ENCODE data around the gene UBE2M.

UBE2M gene

GRCh38 chr19:58513694-58514563 lies 44.5 kb downstream of the UBE2M start:
- H3K79me2 ChIP-seq (ENCODE audit: low read length): peaks cover 44% of the 10 kb centered on the region
- peak overlapping the region; percentile 96 for H3K4me2 ChIP-seq (ENCODE audit: low read length)
- peaks cover 19% of the 10 kb centered on the region for H3K36me3 ChIP-seq (replicated peaks; ENCODE audit: low read depth, low read length)
- H3K4me3 ChIP-seq (ENCODE audit: low read length): peak overlapping the region; percentile 90
- H3K4me1 ChIP-seq (ENCODE audit: low read length): peaks cover 19% of the 10 kb centered on the region
- H2AFZ ChIP-seq (ENCODE audit: low read depth, low read length): peak overlapping the region; percentile 85
- H3K9me3 ChIP-seq (ENCODE audit: insufficient read depth, low read length): no peaks in the 10 kb centered on the region
- no peaks in the 10 kb centered on the region for H4K20me1 ChIP-seq (ENCODE audit: insufficient read depth, low read length)
- no peaks in the 10 kb centered on the region for H3K27me3 ChIP-seq (ENCODE audit: low read depth, low read length)
- peak overlapping the region; percentile 67 for H3K27ac ChIP-seq (ENCODE audit: low read length)
- TF ChIP-seq, protein P1, sequence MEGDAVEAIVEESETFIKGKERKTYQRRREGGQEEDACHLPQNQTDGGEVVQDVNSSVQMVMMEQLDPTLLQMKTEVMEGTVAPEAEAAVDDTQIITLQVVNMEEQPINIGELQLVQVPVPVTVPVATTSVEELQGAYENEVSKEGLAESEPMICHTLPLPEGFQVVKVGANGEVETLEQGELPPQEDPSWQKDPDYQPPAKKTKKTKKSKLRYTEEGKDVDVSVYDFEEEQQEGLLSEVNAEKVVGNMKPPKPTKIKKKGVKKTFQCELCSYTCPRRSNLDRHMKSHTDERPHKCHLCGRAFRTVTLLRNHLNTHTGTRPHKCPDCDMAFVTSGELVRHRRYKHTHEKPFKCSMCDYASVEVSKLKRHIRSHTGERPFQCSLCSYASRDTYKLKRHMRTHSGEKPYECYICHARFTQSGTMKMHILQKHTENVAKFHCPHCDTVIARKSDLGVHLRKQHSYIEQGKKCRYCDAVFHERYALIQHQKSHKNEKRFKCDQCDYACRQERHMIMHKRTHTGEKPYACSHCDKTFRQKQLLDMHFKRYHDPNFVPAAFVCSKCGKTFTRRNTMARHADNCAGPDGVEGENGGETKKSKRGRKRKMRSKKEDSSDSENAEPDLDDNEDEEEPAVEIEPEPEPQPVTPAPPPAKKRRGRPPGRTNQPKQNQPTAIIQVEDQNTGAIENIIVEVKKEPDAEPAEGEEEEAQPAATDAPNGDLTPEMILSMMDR (IDR thresholded peaks at IDR 0.05; ENCODE audit: low read depth, low read length): peak; percentile 96
- TF ChIP-seq EZH2phosphoT487 (IDR thresholded peaks at IDR 0.05; ENCODE audit: low read depth): no peak
- H3K9ac ChIP-seq (ENCODE audit: low read length): peak overlapping the region; percentile 94

GRCh38 chr19:58513213-58513693 lies 45.2 kb downstream of the UBE2M start:
- peaks cover 15% of the 10 kb centered on the region for H3K4me1 ChIP-seq (ENCODE audit: low read length)
- peaks cover 37% of the 10 kb centered on the region for H3K79me2 ChIP-seq (ENCODE audit: low read length)
- H3K27me3 ChIP-seq (ENCODE audit: low read depth, low read length): no peaks in the 10 kb centered on the region
- no peaks in the 10 kb centered on the region for H3K9me3 ChIP-seq (ENCODE audit: insufficient read depth, low read length)
- no peak for TF ChIP-seq EZH2phosphoT487 (IDR thresholded peaks at IDR 0.05; ENCODE audit: low read depth)
- TF ChIP-seq, protein P1 (IDR thresholded peaks at IDR 0.05; ENCODE audit: low read depth, low read length): no peak
- peak overlapping the region; percentile 96 for H3K4me2 ChIP-seq (ENCODE audit: low read length)
- H3K36me3 ChIP-seq (replicated peaks; ENCODE audit: low read depth, low read length): peaks cover 19% of the 10 kb centered on the region
- H3K27ac ChIP-seq (ENCODE audit: low read length): peak overlapping the region; percentile 52
- peak overlapping the region; percentile 71 for H3K9ac ChIP-seq (ENCODE audit: low read length)
- H3K4me3 ChIP-seq (ENCODE audit: low read length): peak overlapping the region; percentile 90
- H2AFZ ChIP-seq (ENCODE audit: low read depth, low read length): peak overlapping the region; percentile 85
- no peaks in the 10 kb centered on the region for H4K20me1 ChIP-seq (ENCODE audit: insufficient read depth, low read length)

- H4K20me1 ChIP-seq (ENCODE audit: insufficient read depth, low read length): no peaks in the 10 kb centered on the region
- no peak within 1 kb of the TSS for H3K9ac ChIP-seq (ENCODE audit: low read length)
- no peak within 1 kb of the TSS for H3K27ac ChIP-seq (ENCODE audit: low read length)
These were observed 46.8 kb downstream of the UBE2M start, which contains the start of gene SLC27A5 for GRCh38 chr19:58511353-58512208. SLC27A5 (minus strand) TSS chr19:58511992; CDS start chr19:58511955, 37 bp downstream.

More at GRCh38 chr19:58511353-58512208, 46.8 kb downstream of the UBE2M start, which contains the start of gene SLC27A5:
- TF ChIP-seq EZH2phosphoT487 (IDR thresholded peaks at IDR 0.05; ENCODE audit: low read depth): no peak
- TF ChIP-seq, protein P1 (IDR thresholded peaks at IDR 0.05; ENCODE audit: low read depth, low read length): no peak
- peaks cover 11% of the 10 kb centered on the region for H3K36me3 ChIP-seq (replicated peaks; ENCODE audit: low read depth, low read length)
- H3K4me3 ChIP-seq (ENCODE audit: low read length): no peak within 1 kb of the TSS
- H2AFZ ChIP-seq (ENCODE audit: low read depth, low read length): no peak within 1 kb of the TSS
- no peaks in the 10 kb centered on the region for H3K27me3 ChIP-seq (ENCODE audit: low read depth, low read length)
- peaks cover 21% of the 10 kb centered on the region for H3K79me2 ChIP-seq (ENCODE audit: low read length)
- no peak within 1 kb of the TSS for H3K4me2 ChIP-seq (ENCODE audit: low read length)
- no peaks in the 10 kb centered on the region for H3K9me3 ChIP-seq (ENCODE audit: insufficient read depth, low read length)
- peaks cover 11% of the 10 kb centered on the region for H3K4me1 ChIP-seq (ENCODE audit: low read length)
